Right atrium auricular region (tissue), 2 donors: Measurements from ENCODE around the gene SUN1. TPM values are rescaled to one million over a fixed set of nuclear protein-coding genes. Genes with fewer than 3 reads are reported as not detected.
A peak's percentile ranks its signal among the peaks of the same experiment; 100 is the strongest.

ENCODE experiments used
- DNase-seq: peaks from one replicate; pipeline ENCODE4 v3.0.0-alpha.2; 2019; ENCODE audit warnings: low spot score
- H3K27ac ChIP-seq, 2 donors: fragments of 200-600 bp; sonication (generic); 1 replicate in 1 of 2; 2 replicates in 1 of 2; pipeline ENCODE4 v1.5.1; 2016 to 2019
- H3K27me3 ChIP-seq, 2 donors: fragments of 200-600 bp; sonication (generic); one replicate each; pipeline versions ENCODE4 v1.5.1 to v1.6.0; 2017 to 2019
- H3K36me3 ChIP-seq: fragments of 200-600 bp; sonication (generic); one replicate; pipeline ENCODE4 v1.5.1; 2016
- H3K4me1 ChIP-seq, 2 donors: fragments of 200-600 bp; sonication (generic); one replicate each; pipeline versions ENCODE4 v1.5.1 to v1.6.0; 2017 to 2019
- H3K4me3 ChIP-seq, 2 donors: fragments of 200-600 bp; sonication (generic); 1 replicate in 1 of 2; 2 replicates in 1 of 2; pipeline ENCODE4 v1.5.1; 2017 to 2019; ENCODE audit warnings: mild to moderate bottlenecking in 1 of 2, moderate library complexity in 1 of 2
- H3K9me3 ChIP-seq, 2 donors: fragments of 200-600 bp; sonication (generic); one replicate each; pipeline ENCODE4 v1.5.1; 2019
- total RNA-seq, 2 donors: library from RNA; depleted of rRNA; stranded (reverse); fragments of >200 nt; gene quantifications; one replicate each; pipeline ENCODE4 v1.1.0, GENCODE V29; 2016
- TF ChIP-seq, protein P1 (sequence below), 2 donors: fragments of 200-600 bp; sonication (generic); IDR thresholded peaks; one replicate each; pipeline ENCODE4 v1.5.1; 2019; ENCODE audit warnings: antibody characterized with exemption in 2 of 2

Gene SUN1
- total RNA-seq, 2 donors from 2014 or later: 84.4 to 97.5 TPM

DNA sequence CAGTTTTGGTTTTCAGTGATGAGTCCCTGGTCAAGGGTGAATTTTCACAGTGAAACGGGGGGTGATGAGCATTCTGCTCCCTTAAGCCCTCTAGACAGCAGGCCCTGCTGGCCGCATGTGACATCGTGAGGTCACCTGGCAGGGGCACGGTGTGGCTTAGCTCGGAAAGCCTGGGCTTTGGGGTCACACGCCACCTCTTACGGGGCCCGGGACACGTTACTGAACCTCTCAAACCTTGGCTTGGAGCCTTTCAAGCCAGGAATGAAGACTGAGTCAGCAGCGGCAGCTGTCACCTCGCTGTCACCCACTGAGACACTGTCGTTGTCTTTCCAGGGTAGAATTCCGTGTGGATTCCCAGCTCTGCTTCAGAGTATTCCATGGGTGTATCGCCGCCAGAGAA lies 48.2 kb downstream of the SUN1 start:
- Histone ChIP-seq H3K4me1 (peaks cover 0 to 81% of the 10 kb centered on the region in 2 donors), H3K27me3 (no peaks in the 10 kb centered on the region), H3K36me3 (no peaks in the 10 kb centered on the region), H3K9me3 (no peaks in the 10 kb centered on the region), H3K4me3 (no peak overlapping the region), H3K27ac (peak overlapping the region; percentile 68 to 88)
- DNase-seq: no peak
- TF ChIP-seq, protein P1, sequence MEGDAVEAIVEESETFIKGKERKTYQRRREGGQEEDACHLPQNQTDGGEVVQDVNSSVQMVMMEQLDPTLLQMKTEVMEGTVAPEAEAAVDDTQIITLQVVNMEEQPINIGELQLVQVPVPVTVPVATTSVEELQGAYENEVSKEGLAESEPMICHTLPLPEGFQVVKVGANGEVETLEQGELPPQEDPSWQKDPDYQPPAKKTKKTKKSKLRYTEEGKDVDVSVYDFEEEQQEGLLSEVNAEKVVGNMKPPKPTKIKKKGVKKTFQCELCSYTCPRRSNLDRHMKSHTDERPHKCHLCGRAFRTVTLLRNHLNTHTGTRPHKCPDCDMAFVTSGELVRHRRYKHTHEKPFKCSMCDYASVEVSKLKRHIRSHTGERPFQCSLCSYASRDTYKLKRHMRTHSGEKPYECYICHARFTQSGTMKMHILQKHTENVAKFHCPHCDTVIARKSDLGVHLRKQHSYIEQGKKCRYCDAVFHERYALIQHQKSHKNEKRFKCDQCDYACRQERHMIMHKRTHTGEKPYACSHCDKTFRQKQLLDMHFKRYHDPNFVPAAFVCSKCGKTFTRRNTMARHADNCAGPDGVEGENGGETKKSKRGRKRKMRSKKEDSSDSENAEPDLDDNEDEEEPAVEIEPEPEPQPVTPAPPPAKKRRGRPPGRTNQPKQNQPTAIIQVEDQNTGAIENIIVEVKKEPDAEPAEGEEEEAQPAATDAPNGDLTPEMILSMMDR (IDR thresholded peaks at IDR 0.05): no peak

DNA sequence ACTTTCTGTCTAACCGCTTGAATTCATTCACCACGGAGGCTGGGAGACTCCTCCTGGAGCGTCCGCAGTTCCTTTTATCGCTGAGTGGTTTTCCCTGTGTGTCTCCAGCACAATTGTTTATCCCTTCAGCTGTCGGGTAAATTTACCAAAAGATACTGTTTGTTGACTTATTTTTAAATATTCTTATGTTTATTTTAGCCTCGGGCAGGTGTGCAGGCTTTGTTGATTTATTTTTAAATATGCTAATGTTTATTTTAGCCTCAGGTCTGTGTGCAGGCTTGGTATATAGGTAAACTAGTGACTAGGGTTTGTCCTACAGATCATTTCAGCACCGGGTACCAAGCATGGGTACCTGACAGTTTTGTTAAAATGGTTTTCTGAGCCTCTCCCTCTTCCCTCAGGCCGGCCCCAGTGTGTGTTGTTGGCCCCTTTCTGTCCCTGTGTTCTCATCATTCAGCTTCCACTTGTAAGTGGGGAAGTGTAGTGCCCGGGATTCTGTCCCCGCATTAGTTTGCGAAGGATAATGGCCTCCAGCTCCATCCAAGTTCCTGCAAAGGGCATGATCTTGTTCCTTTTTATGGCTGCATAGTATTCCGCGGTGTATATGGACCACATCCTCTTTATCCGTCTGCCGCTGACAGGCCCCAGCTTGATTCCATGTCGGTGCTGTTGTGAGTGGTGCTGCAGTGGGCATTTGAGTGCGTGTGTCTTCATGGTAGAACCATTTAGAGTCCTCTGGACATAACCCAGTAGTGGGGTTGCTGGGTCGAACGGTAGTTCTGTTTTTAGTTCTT lies 49.4 kb downstream of the SUN1 start:
- TF ChIP-seq, protein P1 (IDR thresholded peaks at IDR 0.05): no peak
- peak overlapping the region in 1 of 2 donors; percentile 88 for H3K27ac ChIP-seq
- H3K4me1 ChIP-seq: peaks cover 0 to 87% of the 10 kb centered on the region in 2 donors
- no peaks in the 10 kb centered on the region for H3K9me3 ChIP-seq
- no peak overlapping the region for H3K4me3 ChIP-seq
- DNase-seq: no peak
- H3K27me3 ChIP-seq: no peaks in the 10 kb centered on the region
- H3K36me3 ChIP-seq: peaks cover 4% of the 10 kb centered on the region

DNA sequence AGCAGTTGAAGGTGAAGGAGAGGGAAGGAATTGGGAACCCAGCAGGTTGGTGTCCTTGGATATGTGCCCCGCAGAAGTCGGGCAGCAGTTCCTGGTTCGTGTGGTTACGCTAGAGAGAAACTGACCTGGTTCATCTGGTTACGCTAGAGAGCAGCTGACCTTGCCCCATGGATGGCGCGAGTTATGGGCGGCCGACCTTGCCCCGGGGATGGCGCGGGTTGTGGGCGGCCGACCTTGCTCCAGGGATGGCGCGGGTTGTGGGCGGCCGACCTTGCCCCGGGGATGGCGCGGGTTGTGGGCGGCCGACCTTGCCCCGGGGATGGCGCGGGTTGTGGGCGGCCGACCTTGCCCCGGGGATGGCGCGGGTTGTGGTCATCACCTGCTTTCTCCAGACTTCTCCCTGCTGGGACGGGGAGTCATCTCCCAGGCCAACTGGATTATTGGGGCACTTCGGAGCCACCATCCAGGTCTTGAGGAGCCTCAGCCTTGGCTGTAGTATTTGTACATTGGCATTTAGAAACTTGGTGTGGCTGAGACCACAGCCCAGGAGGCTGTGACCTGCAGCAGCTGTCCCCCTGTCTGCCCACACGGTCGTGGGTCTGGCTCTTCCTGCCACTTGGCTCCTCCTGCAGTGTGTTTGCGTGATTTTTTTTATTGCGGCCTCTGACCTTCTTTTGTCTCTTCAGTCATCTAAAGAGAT lies 50.2 kb downstream of the SUN1 start:
- no peak for DNase-seq
- Histone ChIP-seq H3K27ac (peak overlapping the region in 1 of 2 donors; percentile 32), H3K4me3 (no peak overlapping the region), H3K9me3 (no peaks in the 10 kb centered on the region), H3K36me3 (peaks cover 13% of the 10 kb centered on the region), H3K27me3 (no peaks in the 10 kb centered on the region), H3K4me1 (peaks cover 0 to 92% of the 10 kb centered on the region in 2 donors)
- TF ChIP-seq, protein P1 (IDR thresholded peaks at IDR 0.05): no peak

DNA sequence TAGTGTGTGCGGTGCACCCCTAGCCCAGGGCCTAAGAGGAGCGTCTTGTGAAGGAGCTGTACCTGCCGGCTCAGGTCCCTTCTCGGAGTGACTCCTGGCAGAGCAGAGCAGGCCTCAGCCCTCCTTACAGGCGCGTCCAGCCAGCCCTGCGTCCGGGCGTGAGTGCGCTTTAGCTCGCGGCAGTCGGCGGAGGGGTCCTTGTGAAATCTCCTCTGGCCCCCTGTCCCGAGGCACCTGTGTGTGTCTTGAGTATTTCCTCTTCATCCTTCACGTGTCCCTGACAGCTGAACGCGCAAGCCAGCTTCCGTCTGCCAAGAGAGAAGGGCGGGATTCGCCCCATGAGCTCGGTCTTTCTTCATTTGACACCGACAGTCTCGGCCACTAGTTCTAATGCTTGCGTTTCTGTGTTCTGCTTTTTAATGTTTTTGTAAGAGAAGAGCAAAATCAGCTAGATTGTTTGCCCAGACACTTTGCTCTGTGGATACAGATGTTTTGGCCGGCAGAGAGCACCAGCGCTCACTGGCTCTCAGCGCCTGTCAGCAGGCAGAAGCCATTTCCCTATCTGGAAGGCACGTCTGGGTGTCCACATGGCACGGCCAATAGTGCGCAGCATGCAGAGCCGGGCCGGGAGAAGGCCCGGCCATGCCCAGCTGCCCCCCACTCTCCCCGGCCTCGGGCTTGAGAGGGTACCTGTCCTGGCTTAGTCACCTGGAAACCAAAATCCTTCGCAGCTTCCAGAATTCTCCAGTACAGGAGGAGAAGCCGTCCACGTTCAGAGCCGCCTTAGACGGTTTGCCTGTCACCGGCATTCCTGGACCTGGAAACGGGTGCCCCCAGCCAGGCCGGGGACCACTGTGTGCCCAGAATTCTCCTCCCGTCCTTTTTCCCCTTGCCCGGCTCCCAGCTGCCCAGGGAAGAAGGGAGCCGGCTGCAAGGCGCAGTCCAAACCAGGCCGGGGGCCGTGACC lies 51.1 kb downstream of the SUN1 start:
- H3K36me3 ChIP-seq: peaks cover 21% of the 10 kb centered on the region
- H3K4me3 ChIP-seq: no peak overlapping the region
- no peak for DNase-seq
- H3K4me1 ChIP-seq: peaks cover 0 to 86% of the 10 kb centered on the region in 2 donors
- peak overlapping the region; percentile 6 to 32 for H3K27ac ChIP-seq
- H3K27me3 ChIP-seq: no peaks in the 10 kb centered on the region
- TF ChIP-seq, protein P1 (IDR thresholded peaks at IDR 0.05): peak in 1 of 2 donors; percentile 28
- H3K9me3 ChIP-seq: no peaks in the 10 kb centered on the region

DNA sequence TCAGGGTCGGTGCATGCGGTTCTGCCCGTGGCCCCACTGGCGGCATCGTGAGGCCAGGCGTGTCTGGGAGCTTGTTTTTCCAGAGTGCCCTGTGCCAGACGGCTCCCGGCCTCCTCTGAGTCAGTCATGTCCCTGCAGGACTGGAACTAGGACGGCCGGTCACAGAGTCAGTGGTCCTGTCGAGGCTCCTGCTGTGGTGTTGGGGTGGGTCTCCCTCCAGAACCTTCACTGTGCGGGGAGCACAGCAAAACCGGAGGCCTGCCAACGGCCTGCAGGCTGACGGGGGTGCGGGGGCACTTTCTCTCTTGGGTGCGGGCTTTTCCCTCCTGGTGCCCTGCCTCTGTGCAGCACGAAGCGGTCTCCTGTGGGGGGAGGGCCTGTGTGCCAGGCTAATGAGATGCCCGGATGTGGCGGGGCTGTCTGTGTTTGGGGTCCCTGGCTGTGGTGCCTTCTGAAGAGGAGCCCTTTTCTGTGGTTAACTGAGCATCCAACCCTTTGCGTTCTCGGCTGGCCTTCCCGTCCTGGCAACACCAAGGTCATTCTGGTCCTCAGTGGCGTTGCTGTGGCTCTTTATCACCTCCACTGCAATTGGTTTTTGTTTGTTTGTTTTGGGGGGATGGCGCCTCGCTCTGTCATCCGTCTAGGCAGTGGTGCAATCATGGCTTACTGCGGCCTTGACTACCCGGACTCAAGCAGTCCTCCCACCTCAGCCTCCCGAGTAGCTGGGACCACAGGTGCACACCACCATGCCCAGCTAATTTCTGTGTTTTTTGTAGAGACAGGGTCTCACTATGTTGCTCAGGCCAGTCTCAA lies 52.1 kb downstream of the SUN1 start:
- Histone ChIP-seq H3K36me3 (peaks cover 32% of the 10 kb centered on the region), H3K9me3 (no peaks in the 10 kb centered on the region), H3K27ac (peak overlapping the region in 1 of 2 donors; percentile 62), H3K4me3 (no peak overlapping the region), H3K27me3 (no peaks in the 10 kb centered on the region), H3K4me1 (peaks cover 0 to 76% of the 10 kb centered on the region in 2 donors)
- TF ChIP-seq, protein P1 (IDR thresholded peaks at IDR 0.05): no peak
- no peak for DNase-seq
